Gastrocnemius medialis (tissue), 4 donors: ENCODE results near the gene PRR19.

Experiments
- CTCF ChIP-seq, 5 experiments: fragments of 450-650 bp in 3 of 5; fragments of 200-600 bp in 2 of 5; sonication (generic) in 2 of 5; IDR thresholded peaks in 4 of 5; conservative IDR thresholded peaks in 1 of 5; 1 replicate in 4 of 5; 2 replicates in 1 of 5; pipeline ENCODE4 v1.5.1; 2016 to 2019; ENCODE audit warnings: antibody characterized with exemption in 5 of 5, mild to moderate bottlenecking in 3 of 5, moderate library complexity in 3 of 5
- POLR2A ChIP-seq, 2 donors: fragments of 450-650 bp; IDR thresholded peaks; one replicate each; pipeline ENCODE4 v1.6.1; 2017; ENCODE audit warnings: antibody characterized with exemption in 2 of 2, mild to moderate bottlenecking in 2 of 2, moderate library complexity in 2 of 2

GRCh38 chr19:42355896-42356295, 54.0 kb downstream of the PRR19 start:
- TF ChIP-seq POLR2A (IDR thresholded peaks at IDR 0.05), result no peak
- TF ChIP-seq CTCF (IDR thresholded peaks at IDR 0.05 in 4 of 5, conservative IDR thresholded peaks at IDR 0.05 in 1 of 5), result no peak
